HEK293 (cell line): ENCODE measurements around the gene RTKN2.

Experiments
- CTCF ChIA-PET: fragments of 350-600 bp; formaldehyde crosslinking; extraction: SDS; loops from one replicate; lab custom pipeline; 2021; ENCODE audit warnings: antibody characterized with exemption; lab: Yijun Ruan, JAX
- POLR2A ChIA-PET: fragments of 300-600 bp; formaldehyde crosslinking; extraction: SDS; loops from one replicate; lab custom pipeline; 2020; ENCODE audit warnings: antibody characterized with exemption, inconsistent platforms; lab: Yijun Ruan, JAX
- H3K27ac ChIP-seq: fragments of 200-500 bp; sonication (Bioruptor generic); 2 replicates; pipeline ENCODE4 v1.5.1; 2014; ENCODE audit warnings: low read depth, low read length, control low read depth, inconsistent platforms; ENCODE audit errors: extremely low read depth
- H3K36me3 ChIP-seq, 2 experiments: fragments of 200-500 bp in 1 of 2; sonication (Bioruptor generic) in 1 of 2; 1 replicate in 1 of 2; 2 replicates in 1 of 2; pipeline ENCODE4 v1.5.1; 2014 to 2017; ENCODE audit warnings: inconsistent platforms in 2 of 2, low read length in 2 of 2; ENCODE audit not compliant: control insufficient read depth in 2 of 2, insufficient read depth in 1 of 2
- H3K4me1 ChIP-seq: fragments of 200-500 bp; sonication (Bioruptor generic); 2 replicates; pipeline ENCODE4 v1.5.1; 2014; ENCODE audit warnings: mild to moderate bottlenecking, low read length, inconsistent platforms; ENCODE audit not compliant: control insufficient read depth, insufficient read depth
- H3K4me3 ChIP-seq: 2 replicates; pipeline ENCODE4 v1.5.1; 2011; ENCODE audit warnings: low read depth, mild to moderate bottlenecking, control low read depth, low read length, moderate library complexity
- H3K9me3 ChIP-seq: fragments of 200-500 bp; sonication (Bioruptor generic); 2 replicates; pipeline ENCODE4 v1.5.1; 2014; ENCODE audit warnings: low read depth, low read length, inconsistent platforms; ENCODE audit not compliant: control insufficient read depth, insufficient read depth
- GFI1B ChIP-seq: fragments of 450-650 bp; formaldehyde crosslinking; IDR thresholded peaks from 2 replicates; pipeline ENCODE4 v1.5.1; 2016; ENCODE audit warnings: missing biosample characterization, missing genetic modification characterization
- KLF10 ChIP-seq: fragments of 450-650 bp; IDR thresholded peaks from 2 replicates; pipeline ENCODE4 v1.5.1; 2018; ENCODE audit warnings: missing biosample characterization, mild to moderate bottlenecking, missing genetic modification characterization
- KLF7 ChIP-seq: fragments of 450-650 bp; formaldehyde crosslinking; IDR thresholded peaks from 2 replicates; pipeline ENCODE4 v1.5.1; 2016; ENCODE audit warnings: missing biosample characterization, missing genetic modification characterization, borderline replicate concordance
- OSR2 ChIP-seq: fragments of 450-650 bp; formaldehyde crosslinking; IDR thresholded peaks from 2 replicates; pipeline ENCODE4 v1.5.1; 2016; ENCODE audit warnings: missing biosample characterization, missing genetic modification characterization
- PRDM4 ChIP-seq: fragments of 450-650 bp; formaldehyde crosslinking; IDR thresholded peaks from 2 replicates; pipeline ENCODE4 v1.5.1; 2017; ENCODE audit warnings: missing biosample characterization, missing genetic modification characterization
- PRDM6 ChIP-seq: fragments of 450-650 bp; formaldehyde crosslinking; IDR thresholded peaks from 2 replicates; pipeline ENCODE4 v1.5.1; 2017; ENCODE audit warnings: missing biosample characterization, missing genetic modification characterization
- REST ChIP-seq: fragments of 450-650 bp; formaldehyde crosslinking; IDR thresholded peaks from 2 replicates; pipeline ENCODE4 v1.5.1; 2016; ENCODE audit warnings: missing biosample characterization, missing genetic modification characterization
- SALL2 ChIP-seq: fragments of 450-650 bp; formaldehyde crosslinking; IDR thresholded peaks from 2 replicates; pipeline ENCODE4 v1.5.0; 2017; ENCODE audit warnings: missing biosample characterization, mild to moderate bottlenecking, missing genetic modification characterization, borderline replicate concordance
- ZBTB17 ChIP-seq: fragments of 450-650 bp; formaldehyde crosslinking; IDR thresholded peaks from 2 replicates; pipeline ENCODE4 v1.5.1; 2016; ENCODE audit warnings: missing biosample characterization, missing genetic modification characterization
- ZFP3 ChIP-seq: fragments of 450-650 bp; formaldehyde crosslinking; IDR thresholded peaks from 2 replicates; pipeline ENCODE4 v1.5.1; 2016; ENCODE audit warnings: low read depth, missing biosample characterization, missing genetic modification characterization
- ZFP41 ChIP-seq: fragments of 450-650 bp; formaldehyde crosslinking; IDR thresholded peaks from 2 replicates; pipeline ENCODE4 v1.5.1; 2016; ENCODE audit warnings: missing biosample characterization, missing genetic modification characterization, borderline replicate concordance
- ZNF155 ChIP-seq: fragments of 450-650 bp; formaldehyde crosslinking; IDR thresholded peaks from 2 replicates; pipeline ENCODE4 v1.5.1; 2016; ENCODE audit warnings: missing biosample characterization, missing genetic modification characterization
- ZNF214 ChIP-seq: fragments of 450-650 bp; formaldehyde crosslinking; IDR thresholded peaks from 2 replicates; pipeline ENCODE4 v1.5.1; 2017; ENCODE audit warnings: missing biosample characterization, mild to moderate bottlenecking, missing genetic modification characterization, borderline replicate concordance
- ZNF24 ChIP-seq: fragments of 450-650 bp; formaldehyde crosslinking; IDR thresholded peaks from 2 replicates; pipeline ENCODE4 v1.5.1; 2016; ENCODE audit warnings: missing biosample characterization, missing genetic modification characterization
- ZNF274 ChIP-seq, 2 experiments: fragments of 200-500 bp in 1 of 2; fragments of 450-650 bp in 1 of 2; sonication (Bioruptor generic) in 1 of 2; formaldehyde crosslinking in 1 of 2; IDR thresholded peaks; 2 replicates each; pipeline versions ENCODE4 v1.5.1 to v1.6.1; 2014 to 2016; ENCODE audit warnings: borderline replicate concordance in 1 of 2, inconsistent platforms in 1 of 2, low read length in 1 of 2, missing biosample characterization in 1 of 2, missing genetic modification characterization in 1 of 2
- ZNF394 ChIP-seq: fragments of 450-650 bp; formaldehyde crosslinking; IDR thresholded peaks from 2 replicates; pipeline ENCODE4 v1.5.1; 2016; ENCODE audit warnings: missing biosample characterization, missing genetic modification characterization, mild to moderate bottlenecking, moderate library complexity, borderline replicate concordance
- ZNF423 ChIP-seq: fragments of 450-650 bp; formaldehyde crosslinking; IDR thresholded peaks from 2 replicates; pipeline ENCODE4 v1.5.1; 2016; ENCODE audit warnings: missing biosample characterization, missing genetic modification characterization
- ZNF521 ChIP-seq: fragments of 450-650 bp; formaldehyde crosslinking; IDR thresholded peaks from 2 replicates; pipeline ENCODE4 v1.5.1; 2017; ENCODE audit warnings: missing biosample characterization, mild to moderate bottlenecking, missing genetic modification characterization
- ZNF530 ChIP-seq: fragments of 450-650 bp; formaldehyde crosslinking; IDR thresholded peaks from 2 replicates; pipeline ENCODE4 v1.5.1; 2016; ENCODE audit warnings: low read depth, missing biosample characterization, missing genetic modification characterization
- ZNF548 ChIP-seq: fragments of 450-650 bp; formaldehyde crosslinking; IDR thresholded peaks from 2 replicates; pipeline ENCODE4 v1.5.1; 2016; ENCODE audit warnings: missing biosample characterization, missing genetic modification characterization
- ZNF585B ChIP-seq: fragments of 450-650 bp; formaldehyde crosslinking; IDR thresholded peaks from 2 replicates; pipeline ENCODE4 v1.5.1; 2016; ENCODE audit warnings: missing biosample characterization, missing genetic modification characterization
- ZNF596 ChIP-seq: fragments of 450-650 bp; IDR thresholded peaks from 2 replicates; pipeline ENCODE4 v1.5.0; 2018; ENCODE audit warnings: missing biosample characterization, mild to moderate bottlenecking, missing genetic modification characterization, moderate library complexity
- ZNF623 ChIP-seq: fragments of 450-650 bp; formaldehyde crosslinking; IDR thresholded peaks from 2 replicates; pipeline ENCODE4 v1.5.1; 2016; ENCODE audit warnings: missing biosample characterization, missing genetic modification characterization
- ZNF629 ChIP-seq: fragments of 450-650 bp; formaldehyde crosslinking; IDR thresholded peaks from 2 replicates; pipeline ENCODE4 v1.5.1; 2017; ENCODE audit warnings: missing biosample characterization, missing genetic modification characterization
- ZNF768 ChIP-seq: fragments of 450-650 bp; formaldehyde crosslinking; IDR thresholded peaks from 2 replicates; pipeline ENCODE4 v1.5.1; 2018; ENCODE audit warnings: missing biosample characterization, mild to moderate bottlenecking, missing genetic modification characterization
- ZSCAN18 ChIP-seq: fragments of 450-650 bp; formaldehyde crosslinking; IDR thresholded peaks from 2 replicates; pipeline ENCODE4 v1.5.1; 2016; ENCODE audit warnings: missing biosample characterization, missing genetic modification characterization

Gene RTKN2

GRCh38 chr10:62188021-62188616 lies 80.5 kb downstream of the RTKN2 start:
- Histone ChIP-seq H3K9me3 (no peaks in the 10 kb centered on the region), H3K4me1 (no peaks in the 10 kb centered on the region), H3K4me3 (no peak overlapping the region), H3K27ac (no peak overlapping the region)
- POLR2A ChIA-PET, result no interaction called here
- TF ChIP-seq PRDM4 (tag by site-specific recombination) (no peak), PRDM6 (tag by site-specific recombination) (no peak), ZNF585B (no peak), ZNF521 (tag by site-specific recombination) (no peak), ZNF768 (tag by site-specific recombination) (no peak), ZNF530 (tag by site-specific recombination) (no peak), ZNF423 (tag by site-specific recombination) (no peak), ZNF155 (no peak)
- TF ChIP-seq, all 188 proteins: peak for 0
- H3K36me3 ChIP-seq, result peaks cover 0 to 6% of the 10 kb centered on the region in 2 experiments; a peak in 2 of 3 replicates
- CTCF ChIA-PET, result no interaction called here

GRCh38 chr10:62186999-62187675 lies 81.5 kb downstream of the RTKN2 start:
- CTCF ChIA-PET, result no interaction called here
- no peaks in the 10 kb centered on the region for H3K4me1 ChIP-seq
- POLR2A ChIA-PET, result no interaction called here
- peaks cover 0 to 2% of the 10 kb centered on the region in 2 experiments; a peak in 1 of 3 replicates for H3K36me3 ChIP-seq
- H3K27ac ChIP-seq, result no peak overlapping the region
- no peak for TF ChIP-seq REST (tag by site-specific recombination)
- no peak for TF ChIP-seq SALL2
- TF ChIP-seq ZNF623 (tag by site-specific recombination), result no peak
- no peak for TF ChIP-seq ZFP41 (tag by site-specific recombination)
- no peak for TF ChIP-seq GFI1B
- TF ChIP-seq ZNF394 (tag by site-specific recombination), result no peak
- no peak for TF ChIP-seq KLF7
- no peak for TF ChIP-seq ZFP3 (tag by site-specific recombination)
- TF ChIP-seq OSR2, result no peak
- no peak for TF ChIP-seq ZBTB17 (tag by site-specific recombination)
- no peak for TF ChIP-seq KLF10 (tag by site-specific recombination)
- TF ChIP-seq ZNF274 (IDR thresholded peaks at IDR 0.05; ENCODE audit: low read length), result no peak
- TF ChIP-seq ZNF274 (tag by site-specific recombination; IDR thresholded peaks at IDR 0.05; ENCODE audit: borderline replicate concordance), result no peak
- TF ChIP-seq ZNF214, result no peak
- TF ChIP-seq ZSCAN18 (tag by site-specific recombination), result no peak
- TF ChIP-seq ZNF596 (tag by site-specific recombination), result no peak
- TF ChIP-seq ZNF24 (tag by site-specific recombination), result no peak
- TF ChIP-seq ZNF548 (tag by site-specific recombination), result no peak
- TF ChIP-seq ZNF629 (tag by site-specific recombination), result no peak
- H3K9me3 ChIP-seq, result no peaks in the 10 kb centered on the region
- H3K4me3 ChIP-seq, result no peak overlapping the region
